ENCODE measurements around the gene CRX.
A peak's percentile ranks its signal among the peaks of the same experiment; 100 is the strongest.
"Not testable (repeated sequence)": the region's sequence is repeated elsewhere in the genome, so short reads cannot be mapped to it uniquely, and the experiment has no call there.

Gene CRX

GRCh38 chr19:47821460-47822020 is at the start of gene CRX:
CRX (plus strand) TSS chr19:47821937; CDS start chr19:47834444, 12,507 bp downstream.
- no peak for DNase-seq

- DNase-seq: no peak
Observed at GRCh38 chr19:47776568-47776967, 45.2 kb upstream of the CRX start.

GRCh38 chr19:47777245-47778048 is 44.3 kb upstream of the CRX start:
- DNase-seq: not testable (repeated sequence)

GRCh38 chr19:47778049-47778953 is 43.4 kb upstream of the CRX start, which contains the start of gene SELENOW:
SELENOW (plus strand) TSS chr19:47778703; CDS start chr19:47778786, 83 bp downstream.
- DNase-seq: peak; percentile 85

DNA sequence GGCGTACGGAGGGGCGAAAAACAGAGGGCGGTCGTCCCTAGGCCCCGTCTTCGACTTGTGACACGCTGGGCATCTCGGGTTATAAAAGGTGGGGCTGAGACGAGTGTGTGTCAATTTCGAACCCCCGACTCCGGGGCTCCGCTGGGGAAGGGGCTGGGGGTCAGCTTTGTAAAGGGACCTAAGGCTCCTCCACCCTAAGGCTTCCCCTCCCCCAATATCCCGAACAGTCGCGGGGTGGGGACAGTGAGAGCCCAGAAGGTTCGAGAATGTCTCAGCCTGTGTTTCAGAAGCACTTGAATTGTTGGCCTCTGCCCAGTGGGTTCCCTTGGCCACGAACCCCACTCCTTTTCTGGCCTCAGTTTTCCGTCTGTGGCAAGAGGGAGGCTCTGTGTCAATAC is 42.8 kb upstream of the CRX start:
- peak; percentile 22 for DNase-seq

GRCh38 chr19:47779524-47780214 is 42.1 kb upstream of the CRX start:
- DNase-seq: no peak

DNA sequence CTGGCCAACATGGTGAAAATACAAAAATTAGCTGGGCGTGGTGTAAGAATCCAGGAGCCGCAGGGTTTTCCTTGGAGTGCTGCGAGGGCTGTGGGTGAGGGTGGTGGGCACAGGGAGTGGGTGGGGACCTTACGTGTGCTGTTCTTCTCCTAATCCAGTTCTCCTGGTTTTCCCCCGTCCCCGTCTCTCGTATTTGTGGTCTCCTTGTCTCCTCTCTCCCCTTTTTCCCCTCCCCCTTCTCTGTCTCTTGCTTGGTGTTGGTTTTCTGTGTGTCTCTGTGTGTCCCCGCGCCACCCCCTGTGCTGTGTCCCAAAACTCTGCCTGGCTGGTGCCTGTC is 41.6 kb upstream of the CRX start:
- DNase-seq: no peak

DNA sequence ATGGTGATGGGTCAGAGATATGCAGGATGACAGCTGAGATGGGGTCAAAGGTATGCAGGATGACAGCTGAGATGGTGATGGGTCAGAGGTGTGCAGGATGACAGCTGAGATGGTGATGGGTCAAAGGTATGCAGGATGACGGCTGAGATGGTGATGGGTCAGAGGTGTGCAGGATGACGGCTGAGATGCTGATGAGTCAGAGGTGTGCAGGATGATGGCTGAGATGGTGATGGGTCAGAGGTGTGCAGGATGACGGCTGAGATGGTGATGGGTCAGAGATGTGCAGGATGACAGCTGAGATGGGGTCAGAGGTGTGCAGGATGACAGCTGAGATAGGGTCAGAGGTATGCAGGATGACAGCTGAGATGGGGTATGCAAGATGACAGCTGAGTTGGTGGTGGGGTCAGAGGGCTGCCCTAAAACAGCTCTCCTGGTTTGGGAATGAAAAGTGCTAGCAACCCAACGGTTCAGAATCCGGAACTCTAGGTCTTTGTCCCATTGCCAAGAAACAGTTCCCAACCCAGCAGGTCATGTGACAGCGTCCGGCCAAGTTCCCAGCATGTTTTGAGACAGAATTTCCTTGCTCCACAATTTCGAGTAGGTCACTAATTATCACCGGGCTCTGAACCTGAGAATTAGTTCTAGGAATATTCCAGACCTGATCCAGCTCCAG is 40.0 kb upstream of the CRX start:
- no peak for DNase-seq

DNA sequence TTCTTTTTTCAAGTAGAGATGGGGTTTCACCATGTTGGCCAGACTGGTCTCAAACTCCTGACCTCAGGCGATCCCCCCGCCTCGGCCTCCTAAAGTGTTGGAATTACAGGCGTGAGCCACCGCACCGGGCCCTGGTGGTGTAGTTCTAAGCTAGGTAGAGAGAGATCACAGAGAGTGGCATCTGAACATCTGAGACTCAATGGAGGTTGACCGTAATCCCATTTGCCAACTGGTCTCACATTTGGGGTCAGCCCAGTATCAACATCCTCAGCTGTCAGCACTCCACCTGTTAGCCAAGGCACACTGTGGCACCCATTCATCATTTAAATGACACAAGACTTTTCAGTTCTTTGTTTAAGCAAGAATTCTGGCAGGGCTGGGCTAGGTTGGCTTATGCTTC is 35.2 kb upstream of the CRX start:
- no peak for DNase-seq

GRCh38 chr19:47787307-47787706 is 34.4 kb upstream of the CRX start:
- not testable (repeated sequence) for DNase-seq

DNA sequence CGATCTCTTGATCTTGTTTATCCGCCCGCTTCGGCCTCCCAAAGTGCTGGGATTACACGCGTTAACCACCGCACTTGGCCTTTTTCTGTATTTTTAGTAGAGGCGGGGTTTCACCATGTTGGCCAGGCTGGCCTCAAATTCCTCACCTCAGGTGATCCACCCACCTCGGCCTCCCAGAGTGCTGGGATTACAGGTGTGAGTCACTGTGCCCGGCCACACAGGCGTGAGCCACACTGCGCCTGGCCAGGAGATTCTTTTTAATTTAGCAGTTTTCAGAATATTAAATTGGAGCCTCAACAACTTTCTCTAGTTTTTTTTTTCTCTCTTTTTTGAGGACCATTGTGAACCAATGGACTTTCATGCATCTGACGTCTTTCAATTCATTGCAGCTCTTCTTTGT is 31.9 kb upstream of the CRX start:
- DNase-seq: not testable (repeated sequence)

DNA sequence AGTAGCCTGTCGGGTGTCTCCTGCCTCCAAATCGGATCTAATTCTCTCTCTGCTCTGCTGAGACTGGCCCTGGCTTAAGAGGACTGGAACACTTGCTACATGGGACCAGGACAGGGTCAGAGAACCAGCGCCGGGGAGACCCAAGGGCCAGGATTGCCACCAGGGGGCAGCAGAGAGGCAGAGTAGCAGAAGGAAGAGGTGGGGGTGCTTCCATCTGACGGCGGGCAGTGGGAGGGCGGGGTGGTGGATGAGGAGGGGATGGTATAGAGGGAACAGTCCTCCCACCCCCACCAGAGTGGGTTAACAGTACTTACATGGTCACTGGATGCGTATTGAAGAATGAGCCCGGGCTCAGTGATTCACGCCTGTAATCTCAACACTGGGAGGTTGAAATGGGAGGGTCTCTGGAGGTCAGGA is 31.3 kb upstream of the CRX start:
- DNase-seq: peak; percentile 78

GRCh38 chr19:47792616-47793015 is 29.1 kb upstream of the CRX start:
- no peak for DNase-seq

DNA sequence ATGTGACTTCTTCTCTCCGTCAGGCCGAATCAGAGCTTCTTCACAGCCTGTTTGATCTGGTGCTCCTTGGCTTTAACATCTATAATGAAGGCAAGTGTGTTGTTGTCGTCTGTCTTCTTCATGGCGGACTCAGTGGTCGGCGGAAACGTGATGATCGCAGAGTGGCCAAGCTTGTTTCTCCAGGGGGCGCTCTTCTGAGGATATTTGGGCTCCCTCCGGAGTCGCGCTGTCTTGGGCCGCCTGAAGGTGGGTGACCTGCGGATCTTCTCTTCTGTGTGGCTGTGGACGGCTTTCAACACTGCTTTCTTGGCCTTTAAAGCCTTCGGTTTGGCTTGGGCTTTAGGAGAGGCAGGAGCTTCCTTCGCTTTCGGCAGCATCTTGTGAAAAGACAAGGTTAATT is 27.2 kb upstream of the CRX start:
- DNase-seq: no peak

- DNase-seq: no peak
Observed at GRCh38 chr19:47796785-47797184, 25.0 kb upstream of the CRX start.

DNA sequence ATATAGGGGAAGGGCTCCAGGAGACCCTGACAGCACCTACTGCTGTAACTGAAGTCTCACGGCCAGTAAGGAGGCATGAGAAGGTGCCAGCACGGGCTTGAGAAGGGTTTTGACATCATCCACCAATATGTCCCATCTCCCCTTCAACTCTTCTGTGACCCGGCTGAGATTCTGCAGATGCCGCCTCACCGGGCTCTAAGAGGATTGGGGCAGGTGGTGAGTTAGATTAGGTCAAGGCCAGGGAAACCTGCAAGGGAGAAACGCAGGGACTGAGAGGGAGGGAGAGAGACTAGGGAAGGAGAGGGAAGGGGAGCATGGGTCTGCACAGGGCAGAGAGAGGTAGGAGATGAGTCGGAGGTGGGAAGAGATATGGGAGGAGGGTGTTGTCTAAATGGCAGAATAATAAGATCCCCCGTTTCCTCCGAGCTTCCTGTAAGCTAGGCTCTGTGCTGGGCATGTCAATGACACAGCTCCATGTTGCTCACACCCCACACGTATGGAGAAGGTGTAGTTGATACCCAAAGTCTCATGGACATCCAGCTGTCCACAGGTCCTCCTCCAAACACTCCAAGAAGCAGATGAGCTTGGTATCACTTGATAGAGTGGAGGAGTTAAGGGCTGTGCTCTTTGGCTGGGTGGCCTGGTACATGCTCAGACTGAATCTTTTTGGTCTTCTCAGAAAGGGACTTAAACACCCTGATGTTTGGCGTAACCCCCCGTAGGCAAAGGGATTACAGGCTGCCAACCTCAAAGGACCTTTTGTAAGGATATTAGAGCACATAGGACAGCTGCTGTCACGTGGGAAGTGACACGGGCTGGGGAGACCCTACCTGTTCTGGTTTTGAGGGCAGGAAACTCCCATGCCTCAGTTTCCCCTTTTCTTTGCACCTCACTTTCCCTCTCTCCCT is 23.5 kb upstream of the CRX start:
- DNase-seq: no peak

DNA sequence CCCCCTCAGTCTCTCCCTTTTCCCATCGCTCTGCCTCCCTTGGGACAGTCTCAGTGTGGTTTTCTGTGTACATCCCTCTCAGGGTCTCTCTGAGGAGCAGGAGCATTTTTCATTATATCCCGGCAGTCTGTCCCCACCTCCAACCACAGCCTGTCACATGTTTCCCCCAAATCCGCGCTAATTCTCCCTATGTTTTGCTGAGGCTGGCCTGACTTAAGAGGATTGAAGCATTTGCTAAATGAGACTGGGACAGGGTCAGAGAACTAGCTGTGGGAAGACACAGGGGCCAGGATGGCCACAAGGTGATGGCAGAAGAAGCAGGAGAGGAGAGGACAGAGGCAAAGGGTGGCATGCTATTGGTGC is 22.9 kb upstream of the CRX start:
- no peak for DNase-seq

DNA sequence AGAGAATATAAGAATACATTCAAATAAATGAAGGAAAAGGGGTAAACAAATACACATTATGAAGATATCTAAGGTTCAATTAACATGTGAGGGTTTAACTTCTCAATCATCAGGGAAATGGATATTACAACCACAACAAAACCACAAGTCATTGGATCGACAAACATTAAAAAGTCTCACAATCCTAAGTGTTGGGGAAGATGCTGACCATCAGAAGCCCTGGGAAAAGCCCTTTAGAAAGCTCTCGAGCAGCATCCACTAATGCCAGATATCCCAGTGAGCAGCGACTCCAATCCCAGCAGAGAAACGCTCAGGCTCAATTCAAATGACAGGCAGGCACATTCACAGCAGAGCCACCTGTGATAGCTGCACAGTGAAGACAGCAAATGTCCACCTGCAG is 20.5 kb upstream of the CRX start:
- no peak for DNase-seq

DNA sequence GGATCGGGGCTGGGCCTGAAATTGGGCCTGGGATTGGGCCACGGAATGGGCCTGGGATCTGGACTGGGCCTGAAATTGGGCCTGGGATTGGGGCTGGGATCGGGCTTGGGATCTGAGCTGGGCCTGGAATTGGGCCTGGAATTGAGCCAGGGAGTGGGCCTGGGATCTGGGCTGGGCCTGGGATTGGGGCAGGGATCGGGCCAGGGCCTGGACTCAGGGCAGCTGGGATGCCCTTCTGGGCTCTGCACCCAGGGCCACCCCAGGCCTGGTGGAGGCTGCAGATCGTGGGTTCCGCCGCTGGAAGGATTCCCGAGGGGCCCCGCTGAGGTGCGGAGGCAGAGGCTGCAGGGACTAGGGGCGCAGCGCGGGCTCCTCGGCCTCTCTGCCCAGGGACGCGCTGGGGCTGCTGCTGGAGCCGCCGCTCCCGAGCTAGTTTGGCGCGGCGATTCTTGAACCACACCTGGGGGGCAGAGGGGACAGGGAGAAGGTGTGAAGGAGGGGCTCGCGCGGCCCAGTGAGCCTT is 19.2 kb upstream of the CRX start:
- DNase-seq: no peak

DNA sequence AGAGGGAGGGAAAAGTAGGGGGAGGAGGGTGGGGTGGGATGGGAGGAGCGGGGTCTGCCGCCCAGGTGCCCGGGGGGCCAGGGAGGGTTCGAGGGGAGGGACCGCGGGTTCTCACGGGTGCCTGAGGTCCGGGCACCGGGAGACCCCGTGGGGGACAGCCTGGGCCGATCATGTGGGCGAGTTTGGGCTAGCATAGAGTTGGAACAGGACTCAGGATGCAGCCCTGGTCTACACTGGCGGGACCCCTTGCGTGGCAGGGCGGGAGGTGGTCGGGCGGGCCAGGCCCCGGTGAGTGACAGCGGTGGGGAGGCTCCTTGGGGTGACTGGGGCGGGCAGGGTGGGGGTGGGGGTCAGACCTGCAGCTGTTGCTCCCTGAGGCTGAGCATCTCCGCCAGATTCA is 18.6 kb upstream of the CRX start:
- DNase-seq: not testable (repeated sequence)

- not testable (repeated sequence) for DNase-seq
Observed at GRCh38 chr19:47803671-47804070, 18.1 kb upstream of the CRX start.

Measured in CD4-positive, alpha-beta T cell treated with Interleukin-21 for 1 hour (primary cell).